HG02623 (cell line): ENCODE measurements around the gene GXYLT1.
"Not testable (repeated sequence)": the region's sequence is repeated elsewhere in the genome, so short reads cannot be mapped to it uniquely, and the experiment has no call there.

Source experiments
- ATAC-seq: cut with Tn5 transposase; IDR thresholded peaks from one replicate; pipeline ENCODE4 v1.9.1; 2021; ENCODE audit warnings: moderate library complexity; ENCODE audit not compliant: unreplicated experiment

Gene GXYLT1

GRCh38 chr12:42145197-42145549 is 499 bp upstream of the GXYLT1 start:
- ATAC-seq, result no peak

- peak; percentile 17 for ATAC-seq
Observed at GRCh38 chr12:42144158-42144407, 591 bp downstream of the GXYLT1 start.

GRCh38 chr12:42143452-42144157 is 1.1 kb downstream of the GXYLT1 start:
- ATAC-seq, result no peak

- ATAC-seq, result no peak
Observed at GRCh38 chr12:42141981-42142606, 2.6 kb downstream of the GXYLT1 start.

- no peak for ATAC-seq
Observed at GRCh38 chr12:42140901-42141300, 3.8 kb downstream of the GXYLT1 start.

- no peak for ATAC-seq
Observed at GRCh38 chr12:42135259-42135814, 9.3 kb downstream of the GXYLT1 start.

- ATAC-seq, result no peak
Observed at GRCh38 chr12:42130672-42131402, 13.8 kb downstream of the GXYLT1 start.

GRCh38 chr12:42129595-42130204 is 15.0 kb downstream of the GXYLT1 start:
- no peak for ATAC-seq

- no peak for ATAC-seq
Observed at GRCh38 chr12:42128888-42129287, 15.8 kb downstream of the GXYLT1 start.

GRCh38 chr12:42128327-42128726 is 16.3 kb downstream of the GXYLT1 start:
- no peak for ATAC-seq

- no peak for ATAC-seq
Observed at GRCh38 chr12:42126963-42127362, 17.7 kb downstream of the GXYLT1 start.

- no peak for ATAC-seq
Observed at GRCh38 chr12:42125388-42125767, 19.3 kb downstream of the GXYLT1 start.

GRCh38 chr12:42124764-42125387 is 19.8 kb downstream of the GXYLT1 start:
- no peak for ATAC-seq

GRCh38 chr12:42119085-42119633 is 25.5 kb downstream of the GXYLT1 start:
- no peak for ATAC-seq

GRCh38 chr12:42118136-42118879 is 26.4 kb downstream of the GXYLT1 start:
- no peak for ATAC-seq

- no peak for ATAC-seq
Observed at GRCh38 chr12:42109031-42109430, 35.6 kb downstream of the GXYLT1 start.

GRCh38 chr12:42106791-42107190 is 37.9 kb downstream of the GXYLT1 start:
- ATAC-seq, result not testable (repeated sequence)

GRCh38 chr12:42104784-42105183 is 39.9 kb downstream of the GXYLT1 start:
- no peak for ATAC-seq

GRCh38 chr12:42104087-42104486 is 40.6 kb downstream of the GXYLT1 start:
- ATAC-seq, result no peak

- no peak for ATAC-seq
Observed at GRCh38 chr12:42103155-42103554, 41.5 kb downstream of the GXYLT1 start.
